Nephron progenitor cell (in vitro differentiated cells): ENCODE measurements around the gene TDRD12.
"Not testable (repeated sequence)": the region's sequence is repeated elsewhere in the genome, so short reads cannot be mapped to it uniquely, and the experiment has no call there.

Experiments
- DNase-seq: peaks from one replicate; pipeline ENCODE4 v3.0.0; 2021
- H3K27ac Mint-ChIP-seq: 2 replicates; pipeline ENCODE4 v1.8.0; 2021; ENCODE audit warnings: mild to moderate bottlenecking, moderate library complexity, mixed read lengths
- H3K27me3 Mint-ChIP-seq: 2 replicates; pipeline ENCODE4 v1.8.0; 2021; ENCODE audit warnings: mild to moderate bottlenecking, low read depth, mixed read lengths; ENCODE audit not compliant: poor library complexity
- H3K36me3 Mint-ChIP-seq: 2 replicates; pipeline ENCODE4 v1.8.0; 2021; ENCODE audit warnings: low read depth, mixed read lengths
- H3K4me1 Mint-ChIP-seq: 2 replicates; pipeline ENCODE4 v1.8.0; 2021; ENCODE audit warnings: mixed read lengths
- H3K4me3 Mint-ChIP-seq: 2 replicates; pipeline ENCODE4 v1.8.0; 2021; ENCODE audit warnings: mild to moderate bottlenecking, moderate library complexity, mixed read lengths
- H3K9me3 Mint-ChIP-seq: 2 replicates; pipeline ENCODE4 v1.8.0; 2021; ENCODE audit warnings: mild to moderate bottlenecking, moderate library complexity, mixed read lengths
- TF ChIP-seq, protein P1 (sequence below): fragments of 200-600 bp; sonication (generic); IDR thresholded peaks from 2 replicates; pipeline ENCODE4 v1.5.0; 2021; ENCODE audit warnings: antibody characterized with exemption

The TDRD12 gene

DNA sequence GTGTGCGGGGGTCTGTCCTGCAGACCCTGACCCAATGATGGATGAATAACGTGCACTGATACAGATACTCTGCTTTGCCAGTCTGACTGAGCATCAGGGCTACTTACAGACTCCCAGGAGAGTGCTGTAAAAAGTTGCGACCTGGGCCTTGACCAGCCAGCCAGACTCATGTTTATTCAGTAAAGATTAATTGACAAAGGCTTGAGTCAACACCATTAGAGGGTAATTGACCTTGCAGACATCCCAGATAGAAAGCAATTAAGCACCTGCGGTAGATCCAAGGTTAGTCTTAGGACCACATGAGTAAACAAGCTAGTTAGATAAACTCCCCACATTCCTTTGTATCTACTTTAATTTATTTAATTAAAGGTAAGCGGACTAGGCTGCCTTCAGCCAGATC lies 17.6 kb upstream of the TDRD12 start:
- Mint-ChIP-seq H3K4me1 (peaks cover 20% of the 10 kb centered on the region), H3K9me3 (peaks cover 76% of the 10 kb centered on the region), H3K27ac (peak overlapping the region; percentile 35), H3K4me3 (no peak overlapping the region), H3K36me3 (peaks cover 95% of the 10 kb centered on the region), H3K27me3 (peaks cover 2% of the 10 kb centered on the region)
- no peak for DNase-seq
- TF ChIP-seq, protein P1, sequence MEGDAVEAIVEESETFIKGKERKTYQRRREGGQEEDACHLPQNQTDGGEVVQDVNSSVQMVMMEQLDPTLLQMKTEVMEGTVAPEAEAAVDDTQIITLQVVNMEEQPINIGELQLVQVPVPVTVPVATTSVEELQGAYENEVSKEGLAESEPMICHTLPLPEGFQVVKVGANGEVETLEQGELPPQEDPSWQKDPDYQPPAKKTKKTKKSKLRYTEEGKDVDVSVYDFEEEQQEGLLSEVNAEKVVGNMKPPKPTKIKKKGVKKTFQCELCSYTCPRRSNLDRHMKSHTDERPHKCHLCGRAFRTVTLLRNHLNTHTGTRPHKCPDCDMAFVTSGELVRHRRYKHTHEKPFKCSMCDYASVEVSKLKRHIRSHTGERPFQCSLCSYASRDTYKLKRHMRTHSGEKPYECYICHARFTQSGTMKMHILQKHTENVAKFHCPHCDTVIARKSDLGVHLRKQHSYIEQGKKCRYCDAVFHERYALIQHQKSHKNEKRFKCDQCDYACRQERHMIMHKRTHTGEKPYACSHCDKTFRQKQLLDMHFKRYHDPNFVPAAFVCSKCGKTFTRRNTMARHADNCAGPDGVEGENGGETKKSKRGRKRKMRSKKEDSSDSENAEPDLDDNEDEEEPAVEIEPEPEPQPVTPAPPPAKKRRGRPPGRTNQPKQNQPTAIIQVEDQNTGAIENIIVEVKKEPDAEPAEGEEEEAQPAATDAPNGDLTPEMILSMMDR: no peak

DNA sequence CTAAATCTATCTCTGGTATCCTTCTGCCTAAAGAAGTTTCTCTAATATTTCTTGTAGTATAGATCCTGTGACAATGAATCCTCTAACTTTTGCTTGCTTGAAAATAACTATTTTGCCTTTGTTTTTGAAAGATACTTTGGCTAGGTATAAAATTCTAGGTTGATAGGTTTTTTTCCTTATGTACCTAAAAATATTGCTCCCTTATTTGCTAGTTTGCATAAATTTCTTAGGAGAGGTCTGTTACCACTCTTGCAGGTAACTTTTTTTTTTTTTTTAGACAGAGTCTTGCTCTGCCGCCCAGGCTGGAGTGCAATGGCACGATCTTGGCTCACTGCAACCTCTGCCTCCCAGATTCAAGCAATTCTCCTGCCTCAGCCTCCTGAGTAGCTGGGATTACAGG lies 15.6 kb upstream of the TDRD12 start:
- H3K4me3 Mint-ChIP-seq, H3K4me1 Mint-ChIP-seq, H3K27me3 Mint-ChIP-seq, H3K27ac Mint-ChIP-seq, DNase-seq: not testable (repeated sequence)
- Mint-ChIP-seq H3K36me3 (peaks cover 85% of the 10 kb centered on the region), H3K9me3 (peaks cover 61% of the 10 kb centered on the region)

DNA sequence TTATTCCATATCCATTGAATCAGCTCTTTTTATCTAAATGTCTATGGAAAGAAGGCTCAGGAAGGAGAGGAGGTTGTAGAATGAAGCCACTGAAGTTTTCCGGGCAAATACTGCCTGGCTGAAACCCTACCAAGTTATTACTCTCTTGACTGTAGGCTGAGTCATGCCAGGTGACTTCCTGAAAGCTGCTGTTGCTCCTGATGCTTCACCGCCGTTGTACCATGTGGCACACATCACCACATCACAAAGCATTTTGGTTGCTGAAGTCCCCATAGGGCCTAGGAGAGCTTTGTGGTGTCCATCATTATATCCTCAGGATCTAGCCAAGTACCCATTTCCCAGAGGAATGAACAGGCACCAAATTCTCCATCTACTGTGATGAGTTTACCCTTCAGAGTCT lies 11.1 kb upstream of the TDRD12 start:
- TF ChIP-seq, protein P1: no peak
- Mint-ChIP-seq H3K27ac (peak overlapping the region; percentile 39), H3K4me1 (no peaks in the 10 kb centered on the region)

DNA sequence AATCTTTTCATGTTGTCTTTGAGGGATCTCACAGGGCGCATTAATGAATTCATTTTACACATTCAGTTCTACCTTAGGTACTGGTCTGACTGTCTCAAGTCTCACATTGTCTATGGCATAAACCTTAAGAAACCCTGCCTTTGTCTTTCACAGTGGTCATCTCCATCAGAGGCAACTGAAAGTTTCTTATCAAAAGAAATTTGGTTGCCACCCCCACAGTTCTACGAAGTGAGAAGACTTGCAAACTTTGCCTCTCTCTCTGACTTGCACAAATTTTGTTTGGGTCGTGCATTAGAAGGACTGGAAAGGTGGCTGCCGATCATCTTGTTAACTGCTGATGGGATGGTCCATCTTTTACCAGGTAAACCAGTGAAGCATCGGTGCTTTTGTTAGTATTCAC lies 10.5 kb upstream of the TDRD12 start:
- H3K36me3 Mint-ChIP-seq: peaks cover 64% of the 10 kb centered on the region
- no peaks in the 10 kb centered on the region for H3K4me1 Mint-ChIP-seq
- TF ChIP-seq, protein P1: no peak
- H3K27ac Mint-ChIP-seq: no peak overlapping the region
- peaks cover 2% of the 10 kb centered on the region for H3K27me3 Mint-ChIP-seq
- H3K9me3 Mint-ChIP-seq: peaks cover 27% of the 10 kb centered on the region
- no peak overlapping the region for H3K4me3 Mint-ChIP-seq
- DNase-seq: no peak

More for the DNA sequence above, 11.1 kb upstream of the TDRD12 start:
- H3K9me3 Mint-ChIP-seq: peaks cover 33% of the 10 kb centered on the region
- peaks cover 67% of the 10 kb centered on the region for H3K36me3 Mint-ChIP-seq
- DNase-seq: no peak
- H3K4me3 Mint-ChIP-seq: no peak overlapping the region
- H3K27me3 Mint-ChIP-seq: peaks cover 2% of the 10 kb centered on the region

DNA sequence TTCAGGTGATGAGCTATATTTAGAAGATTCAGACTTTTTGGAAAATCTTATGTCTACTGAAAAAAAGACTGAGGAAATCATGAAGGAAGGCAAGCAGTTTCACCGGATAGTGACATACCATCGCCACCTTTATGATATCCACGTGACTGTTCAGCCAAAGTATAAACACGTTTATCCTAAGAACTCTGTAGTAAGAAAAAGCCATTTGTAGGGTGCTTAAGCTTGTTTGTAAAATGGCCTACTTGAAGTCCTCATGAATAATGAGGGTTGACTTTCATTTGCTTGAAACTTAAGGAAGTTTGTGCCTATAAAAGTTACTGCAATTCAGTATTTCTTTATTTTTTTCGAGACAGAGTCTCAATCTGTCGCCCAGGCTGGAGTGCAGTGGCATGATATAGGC lies 7.8 kb upstream of the TDRD12 start:
- Mint-ChIP-seq H3K27ac (no peak overlapping the region), H3K36me3 (peaks cover 49% of the 10 kb centered on the region), H3K9me3 (peaks cover 8% of the 10 kb centered on the region), H3K4me1 (no peaks in the 10 kb centered on the region), H3K27me3 (no peaks in the 10 kb centered on the region), H3K4me3 (no peak overlapping the region)
- TF ChIP-seq, protein P1: no peak
- no peak for DNase-seq

DNA sequence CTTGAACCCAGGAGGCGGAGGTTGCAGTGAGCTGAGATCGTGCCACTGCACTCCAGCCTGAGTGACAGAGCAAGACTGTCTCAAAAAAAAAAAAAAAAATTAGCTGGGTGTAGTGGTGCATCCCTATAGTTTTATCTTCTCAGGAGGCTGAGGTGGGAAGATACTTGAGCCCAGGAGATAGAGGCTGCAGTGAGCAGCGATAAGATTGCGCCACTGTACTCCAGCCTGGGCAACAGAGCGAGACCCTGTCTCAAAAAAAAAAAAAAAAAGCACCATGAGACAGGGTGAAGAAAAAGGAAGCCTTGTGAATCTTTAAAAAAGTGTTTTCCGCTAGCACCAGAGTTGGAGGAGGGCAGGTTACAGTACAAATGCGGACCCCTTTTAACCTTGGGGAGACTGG lies 3.4 kb upstream of the TDRD12 start:
- H3K4me3 Mint-ChIP-seq, H3K4me1 Mint-ChIP-seq, H3K27ac Mint-ChIP-seq, H3K9me3 Mint-ChIP-seq, DNase-seq, H3K27me3 Mint-ChIP-seq: not testable (repeated sequence)
- peaks cover 24% of the 10 kb centered on the region for H3K36me3 Mint-ChIP-seq

DNA sequence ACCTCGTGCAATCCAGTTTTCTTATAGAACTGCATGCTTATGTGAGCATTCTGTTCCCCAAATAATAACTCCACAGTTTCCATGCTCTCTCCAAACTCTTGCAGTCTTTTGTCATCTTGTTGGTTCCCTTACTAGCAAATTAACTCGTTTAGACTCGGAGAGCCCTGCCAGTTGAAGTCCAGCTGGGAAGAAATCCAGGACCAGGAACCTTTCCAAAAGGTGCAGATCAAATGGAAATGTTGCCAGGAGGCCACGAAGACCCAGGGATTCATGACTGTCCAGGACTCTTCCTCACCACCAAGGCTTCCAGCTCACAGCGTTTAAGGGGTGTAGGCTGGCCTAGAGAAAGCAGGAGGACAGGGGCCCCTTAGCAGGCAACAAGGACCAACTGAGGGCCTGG lies 2.1 kb upstream of the TDRD12 start:
- peak overlapping the region; percentile 92 for H3K27ac Mint-ChIP-seq
- DNase-seq: no peak
- no peaks in the 10 kb centered on the region for H3K4me1 Mint-ChIP-seq
- H3K27me3 Mint-ChIP-seq: no peaks in the 10 kb centered on the region
- peaks cover 7% of the 10 kb centered on the region for H3K9me3 Mint-ChIP-seq
- no peak overlapping the region for H3K4me3 Mint-ChIP-seq
- TF ChIP-seq, protein P1: no peak
- H3K36me3 Mint-ChIP-seq: peaks cover 21% of the 10 kb centered on the region
